SU-DHL-6 (cell line): ENCODE results near the gene TMEM109.

Experiments
- EZH2phosphoT487 ChIP-seq: fragments of 200-600 bp; sonication (generic), shearing (Covaris generic); conservative IDR thresholded peaks from 2 replicates; pipeline ENCODE4 v1.6.1; 2018; ENCODE audit warnings: mild to moderate bottlenecking, antibody characterized with exemption, low read length, moderate library complexity, mixed read lengths
- TF ChIP-seq, protein P1 (sequence below): fragments of 200-600 bp; sonication (generic); IDR thresholded peaks from one replicate; pipeline ENCODE4 v1.5.1; 2017; ENCODE audit warnings: antibody characterized with exemption, mild to moderate bottlenecking, low read length, moderate library complexity; ENCODE audit not compliant: insufficient read depth, poor library complexity, severe bottlenecking

DNA sequence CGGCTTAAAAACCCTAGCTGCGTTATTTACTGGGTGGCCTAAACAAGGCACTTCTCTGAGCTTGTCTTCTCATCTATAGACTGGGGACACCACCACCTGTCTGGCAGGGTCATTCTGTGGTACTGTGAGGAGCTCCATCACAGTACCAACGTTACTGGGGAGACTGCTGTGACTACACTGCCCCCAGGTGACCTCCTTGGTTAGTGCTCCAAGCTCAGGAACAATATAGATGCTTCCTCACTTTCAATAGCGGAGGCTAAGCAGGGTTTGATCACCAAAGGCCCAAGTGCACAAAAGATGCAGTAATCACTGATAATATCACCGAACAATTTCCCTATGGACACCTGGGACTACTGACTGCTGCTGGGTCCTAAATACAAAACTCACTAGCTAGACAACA, 26.4 kb upstream of the TMEM109 start:
- TF ChIP-seq, protein P1, sequence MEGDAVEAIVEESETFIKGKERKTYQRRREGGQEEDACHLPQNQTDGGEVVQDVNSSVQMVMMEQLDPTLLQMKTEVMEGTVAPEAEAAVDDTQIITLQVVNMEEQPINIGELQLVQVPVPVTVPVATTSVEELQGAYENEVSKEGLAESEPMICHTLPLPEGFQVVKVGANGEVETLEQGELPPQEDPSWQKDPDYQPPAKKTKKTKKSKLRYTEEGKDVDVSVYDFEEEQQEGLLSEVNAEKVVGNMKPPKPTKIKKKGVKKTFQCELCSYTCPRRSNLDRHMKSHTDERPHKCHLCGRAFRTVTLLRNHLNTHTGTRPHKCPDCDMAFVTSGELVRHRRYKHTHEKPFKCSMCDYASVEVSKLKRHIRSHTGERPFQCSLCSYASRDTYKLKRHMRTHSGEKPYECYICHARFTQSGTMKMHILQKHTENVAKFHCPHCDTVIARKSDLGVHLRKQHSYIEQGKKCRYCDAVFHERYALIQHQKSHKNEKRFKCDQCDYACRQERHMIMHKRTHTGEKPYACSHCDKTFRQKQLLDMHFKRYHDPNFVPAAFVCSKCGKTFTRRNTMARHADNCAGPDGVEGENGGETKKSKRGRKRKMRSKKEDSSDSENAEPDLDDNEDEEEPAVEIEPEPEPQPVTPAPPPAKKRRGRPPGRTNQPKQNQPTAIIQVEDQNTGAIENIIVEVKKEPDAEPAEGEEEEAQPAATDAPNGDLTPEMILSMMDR, result peak; percentile 50
- no peak for TF ChIP-seq EZH2phosphoT487
